NCI-H146 treated with DMSO at 0.1 percent for 48 hours (cell line): ENCODE data around the gene ARHGAP26.
"Not testable (repeated sequence)": the region's sequence is repeated elsewhere in the genome, so short reads cannot be mapped to it uniquely, and the experiment has no call there.

Experiments
- DNase-seq: peaks from one replicate; lab custom pipeline; 2025; ENCODE audit not compliant: unreplicated experiment; lab: John Stamatoyannopoulos, UW

Gene ARHGAP26

DNA sequence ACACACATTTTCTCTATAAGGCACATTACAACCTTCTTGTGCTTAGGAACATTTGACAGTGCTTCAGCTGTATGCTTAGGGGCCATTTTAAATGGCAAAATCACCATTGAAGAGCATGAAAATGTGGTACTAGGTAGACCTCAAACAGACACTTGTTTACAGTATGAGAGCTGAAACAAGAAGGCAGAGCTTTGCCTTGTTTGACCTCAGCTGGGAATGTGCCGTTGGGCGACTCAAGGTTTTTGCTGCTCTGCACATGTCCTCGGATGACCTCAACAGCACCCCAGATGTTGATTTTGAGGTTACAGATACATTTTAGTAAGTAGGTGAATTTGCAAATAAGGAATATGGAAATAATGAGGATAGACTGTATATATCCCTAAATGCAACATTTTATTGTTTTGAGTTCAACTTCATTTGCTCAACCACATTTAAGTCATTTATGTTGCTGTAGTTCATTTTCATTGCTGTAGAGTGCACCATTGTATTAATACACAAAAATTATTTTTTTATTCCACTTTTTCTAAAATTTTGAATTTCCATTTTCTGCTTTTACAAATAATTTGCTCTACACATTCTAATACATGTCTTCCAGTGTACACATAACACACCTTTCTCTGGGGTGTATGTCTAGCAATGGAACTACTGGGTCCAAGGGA is 426.6 kb downstream of the ARHGAP26 start:
- no peak for DNase-seq

DNA sequence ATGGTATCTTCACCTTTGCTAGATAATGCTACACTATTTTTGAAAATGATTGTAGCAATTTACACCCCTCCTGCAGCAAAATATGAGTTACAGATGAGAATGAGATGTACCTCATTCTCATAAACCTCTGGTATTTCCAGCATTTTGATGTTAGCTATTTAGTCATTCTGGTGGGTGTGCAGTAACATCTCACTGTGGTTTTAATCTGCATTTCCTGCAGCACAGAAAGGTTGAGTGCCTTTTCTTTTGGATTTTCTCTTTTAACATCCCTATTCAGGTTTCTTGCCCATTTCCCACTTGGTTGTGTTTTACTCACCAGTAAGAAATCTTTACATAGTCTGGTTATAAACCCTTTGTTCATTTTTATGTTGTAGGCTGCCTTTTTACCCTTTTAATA is 427.1 kb downstream of the ARHGAP26 start:
- no peak for DNase-seq

DNA sequence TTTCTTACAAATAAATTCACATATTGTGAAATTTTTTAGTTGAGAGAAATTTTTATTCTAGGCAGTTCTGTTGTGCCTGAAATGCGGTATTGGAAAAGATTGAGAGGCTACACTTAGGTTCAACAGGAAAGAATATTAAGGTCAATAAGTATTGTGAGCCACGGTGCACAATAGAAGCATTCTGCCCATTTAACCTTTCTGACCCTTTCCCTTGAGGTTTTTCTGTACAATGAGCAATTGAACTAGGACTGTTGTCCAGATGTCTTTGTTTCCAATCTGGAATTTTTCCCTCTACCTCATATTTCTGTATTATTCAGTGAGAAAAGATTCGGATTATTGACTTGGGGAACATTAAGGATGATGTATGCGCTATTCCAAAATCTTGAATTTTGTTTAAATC is 428.2 kb downstream of the ARHGAP26 start:
- DNase-seq: no peak

DNA sequence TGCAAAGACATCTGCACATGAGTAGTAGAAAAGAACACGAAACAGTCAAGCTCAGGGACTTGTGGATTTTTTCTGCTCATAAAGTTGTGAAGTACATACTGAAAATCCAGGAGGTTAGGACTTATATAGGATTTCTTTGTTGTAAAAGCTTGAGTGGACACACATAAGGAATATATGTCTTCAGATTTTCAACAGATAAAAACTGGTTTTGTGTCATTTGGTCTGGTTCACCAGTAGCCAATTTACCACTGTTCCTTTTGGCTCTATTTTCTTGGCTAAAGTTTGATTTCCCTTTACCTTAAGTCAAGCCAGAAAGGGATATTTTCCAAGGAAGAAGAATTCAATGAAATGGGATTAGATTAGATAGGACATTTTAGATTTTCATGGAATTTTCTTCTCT is 429.0 kb downstream of the ARHGAP26 start:
- no peak for DNase-seq

GRCh38 chr5:143199843-143200242 is 429.7 kb downstream of the ARHGAP26 start:
- no peak for DNase-seq

DNA sequence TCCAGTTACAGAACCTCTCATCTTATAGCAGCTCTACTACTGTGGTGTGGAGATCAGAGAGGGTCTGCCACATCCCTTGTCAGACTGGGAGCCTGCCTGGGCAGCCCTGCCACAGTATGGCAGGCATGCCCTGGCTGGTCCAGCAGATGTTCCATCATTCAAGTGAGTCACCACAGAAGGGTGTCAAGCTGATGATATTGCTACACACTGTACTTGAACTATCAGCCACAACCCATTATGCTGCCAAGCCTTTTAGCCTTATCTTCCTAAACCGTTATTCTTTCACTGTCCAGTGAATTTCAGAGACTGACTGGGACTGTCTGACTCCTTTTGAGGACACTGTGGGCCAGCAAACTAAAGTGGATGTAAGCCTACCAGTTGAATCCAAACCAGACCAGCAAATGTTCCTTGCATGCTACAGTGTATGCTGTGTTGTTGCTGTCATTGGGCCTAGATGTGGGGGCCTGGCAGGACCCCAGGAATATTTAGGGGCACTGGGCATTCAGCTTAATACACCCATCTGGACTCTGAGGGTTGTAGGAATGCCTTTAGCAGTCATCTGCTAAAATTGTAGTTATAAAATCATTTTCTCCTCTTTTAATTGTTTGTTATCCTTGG is 430.7 kb downstream of the ARHGAP26 start:
- DNase-seq: no peak

DNA sequence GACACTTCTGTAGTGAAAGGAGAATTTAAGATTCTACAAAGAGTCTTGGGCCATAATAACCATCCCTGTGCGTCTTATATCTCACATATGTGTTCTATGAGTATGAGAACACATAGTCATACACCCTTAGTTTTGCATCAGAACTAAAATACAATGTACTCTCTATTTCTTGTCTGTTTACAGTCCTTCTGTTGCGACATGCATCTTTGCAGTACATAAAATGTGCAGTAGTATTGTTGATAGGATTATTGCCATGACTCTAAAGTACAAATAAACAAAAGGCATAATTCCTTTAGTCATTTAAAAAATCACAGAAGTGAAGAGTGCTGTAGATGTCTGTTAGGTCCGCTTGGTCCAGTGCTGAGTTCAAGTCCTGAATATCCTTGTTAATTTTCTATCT is 431.4 kb downstream of the ARHGAP26 start:
- no peak for DNase-seq

GRCh38 chr5:143203301-143203956 is 433.3 kb downstream of the ARHGAP26 start:
- DNase-seq: not testable (repeated sequence)

DNA sequence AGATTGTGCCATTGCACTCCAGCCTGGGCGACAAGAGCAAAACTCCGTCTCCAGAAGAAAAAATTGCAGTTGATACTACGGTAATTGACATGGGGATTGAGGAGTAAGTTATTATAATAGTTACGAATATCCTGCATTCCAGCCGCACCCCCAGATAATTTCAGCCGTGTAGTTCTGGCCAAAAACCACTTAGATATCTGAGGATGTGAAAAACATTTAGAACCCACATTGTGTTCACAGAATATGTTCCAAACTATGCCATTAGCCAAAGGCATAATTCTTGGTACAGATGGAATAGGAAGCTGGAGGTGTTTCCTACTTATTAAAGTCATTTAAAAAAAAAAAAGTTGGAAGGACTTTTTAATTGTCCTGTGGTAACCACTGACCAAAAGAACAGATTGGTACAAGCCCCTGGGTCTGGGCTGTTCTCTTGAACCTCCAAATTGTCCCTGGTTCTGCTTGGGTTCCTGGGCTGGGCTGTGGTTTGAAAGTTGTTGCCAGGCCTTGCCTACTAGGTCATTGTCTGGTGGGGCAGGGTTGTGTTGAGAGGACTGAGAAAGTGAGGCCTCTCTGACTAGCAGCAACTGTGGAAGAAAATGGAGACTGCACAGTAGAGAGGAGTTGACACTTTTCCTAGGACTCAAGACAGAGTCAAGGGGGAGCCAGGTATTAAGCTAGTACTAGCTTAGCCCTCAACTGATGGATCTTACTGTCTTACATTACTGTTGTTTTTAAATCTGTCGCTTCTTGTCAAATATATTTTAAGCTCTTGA is 434.5 kb downstream of the ARHGAP26 start:
- no peak for DNase-seq

DNA sequence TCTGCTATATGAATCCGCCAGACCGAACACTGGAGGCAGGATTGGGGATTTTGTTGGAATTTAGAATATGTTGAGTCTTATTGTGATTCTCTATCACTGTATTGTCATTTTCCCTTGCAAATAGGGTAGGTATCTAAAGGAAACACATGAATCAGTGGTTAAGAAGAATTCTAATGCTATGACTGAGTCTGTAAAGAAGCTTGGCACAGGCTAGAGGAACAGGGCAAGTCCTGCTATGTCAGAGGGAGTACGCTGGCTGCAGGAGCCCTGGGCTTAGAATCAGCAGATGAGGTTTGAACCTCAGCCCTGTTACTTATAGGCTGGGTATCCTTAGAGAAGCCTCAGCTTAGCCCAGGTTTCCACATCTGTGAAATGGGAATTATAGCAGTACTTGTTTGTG is 435.2 kb downstream of the ARHGAP26 start:
- no peak for DNase-seq

DNA sequence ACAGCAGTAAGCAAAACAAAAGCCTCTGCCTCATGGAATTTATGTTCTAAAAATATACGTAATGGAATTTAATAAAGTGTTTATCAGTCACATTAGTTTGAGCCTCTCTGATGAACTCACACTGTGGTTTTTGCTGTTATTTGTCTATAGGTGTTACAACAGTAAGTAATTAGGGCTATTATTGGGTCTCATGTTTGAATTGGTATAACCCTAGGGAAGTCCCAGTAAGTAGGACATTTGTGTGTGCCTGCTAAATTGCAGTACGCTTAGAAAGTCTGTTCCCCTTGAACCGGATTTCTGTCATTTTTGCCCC is 435.7 kb downstream of the ARHGAP26 start:
- no peak for DNase-seq

- DNase-seq: no peak
Measured at GRCh38 chr5:143206196-143207053, 436.2 kb downstream of the ARHGAP26 start.

DNA sequence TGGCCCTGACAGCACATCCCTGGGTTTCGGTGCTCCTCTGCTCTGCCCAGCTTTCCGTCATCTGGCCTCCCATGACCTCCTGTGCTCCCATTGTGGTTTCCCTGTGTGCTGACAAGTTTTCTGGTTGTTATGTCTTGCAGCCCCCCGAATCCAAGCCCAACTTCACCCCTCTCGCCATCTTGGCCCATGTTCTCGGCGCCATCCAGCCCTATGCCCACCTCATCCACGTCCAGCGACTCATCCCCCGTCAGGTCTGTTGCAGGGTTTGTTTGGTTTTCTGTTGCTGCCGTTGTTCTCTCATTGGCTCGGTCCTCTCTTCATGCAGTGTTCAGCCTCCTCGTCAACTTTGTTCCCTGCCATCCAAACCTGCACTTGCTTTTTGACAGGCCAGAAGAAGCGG is 436.9 kb downstream of the ARHGAP26 start:
- DNase-seq: no peak

- DNase-seq: no peak
Measured at GRCh38 chr5:143207563-143208364, 437.6 kb downstream of the ARHGAP26 start.

GRCh38 chr5:143208365-143208641 is 438.1 kb downstream of the ARHGAP26 start:
- DNase-seq: no peak

GRCh38 chr5:143208781-143209510 is 438.8 kb downstream of the ARHGAP26 start:
- DNase-seq: no peak

GRCh38 chr5:143209881-143210395 is 439.8 kb downstream of the ARHGAP26 start:
- DNase-seq: no peak

DNA sequence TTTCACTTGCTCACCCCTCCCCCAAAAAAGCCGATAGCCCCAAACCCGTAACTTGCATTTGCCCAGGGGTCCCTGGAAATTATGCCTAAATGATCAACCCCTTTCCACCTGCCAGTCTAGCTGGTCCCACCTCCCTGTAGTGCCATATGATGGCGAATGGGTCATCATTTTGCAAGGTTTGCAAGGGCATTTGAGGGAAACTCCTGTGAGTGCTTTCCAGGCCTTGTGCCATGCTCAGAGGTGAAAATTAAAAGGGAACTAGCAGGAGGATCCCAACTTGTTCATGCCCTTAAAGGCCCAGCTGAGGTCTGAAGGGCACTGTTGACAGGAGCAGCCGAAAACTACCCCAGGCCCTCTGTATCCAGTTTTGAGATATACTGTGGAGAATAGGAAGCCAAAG is 440.4 kb downstream of the ARHGAP26 start:
- no peak for DNase-seq

- DNase-seq: no peak
Measured at GRCh38 chr5:143212261-143212660, 442.1 kb downstream of the ARHGAP26 start.
